SK-N-MC (cell line): ENCODE data around the gene GLYAT.

Experiments used
- DNase-seq: peaks from one replicate; pipeline ENCODE4 v3.0.0-alpha.2; 2011; ENCODE audit warnings: low read depth, low spot score
- H3K27ac ChIP-seq: fragments of 200-600 bp; sonication (generic); 2 replicates; pipeline ENCODE4 v1.5.1; 2016; ENCODE audit warnings: mixed run types
- H3K36me3 ChIP-seq: fragments of 200-600 bp; sonication (generic); 2 replicates; pipeline ENCODE4 v1.6.1; 2017; ENCODE audit warnings: antibody characterized with exemption, low read length, mixed read lengths; ENCODE audit not compliant: insufficient read depth
- H3K4me3 ChIP-seq: fragments of 200-600 bp; sonication (generic); 2 replicates; pipeline ENCODE4 v1.5.1; 2016
- H3K9ac ChIP-seq: fragments of 200-600 bp; sonication (generic); 2 replicates; pipeline ENCODE4 v1.8.0; 2017; ENCODE audit warnings: mixed run types, mixed read lengths; ENCODE audit not compliant: insufficient read length
- H3K9me3 ChIP-seq: fragments of 200-600 bp; sonication (generic); 2 replicates; pipeline ENCODE4 v1.6.1; 2017; ENCODE audit warnings: low read depth, mild to moderate bottlenecking, antibody characterized with exemption, low read length, moderate library complexity, mixed read lengths
- EZH2 ChIP-seq: fragments of 200-600 bp; sonication (generic); IDR thresholded peaks from one replicate; pipeline ENCODE4 v1.6.1; 2017; ENCODE audit warnings: antibody characterized with exemption
- FOXP2 ChIP-seq: optimal IDR thresholded peaks from 2 replicates; pipeline ENCODE3; 2011; ENCODE audit warnings: mild to moderate bottlenecking, moderate library complexity; ENCODE audit not compliant: insufficient read depth; ENCODE audit errors: extremely low read length, control extremely low read depth
- POLR2AphosphoS5 ChIP-seq: IDR thresholded peaks from 2 replicates; pipeline ENCODE4 v1.6.1; 2012; ENCODE audit warnings: mild to moderate bottlenecking, low read depth, low read length, borderline replicate concordance

The GLYAT gene

GRCh38 chr11:58762284-58763119 lies 30.8 kb upstream of the GLYAT start:
- Histone ChIP-seq H3K36me3 (no peaks in the 10 kb centered on the region), H3K27ac (no peak overlapping the region), H3K9ac (no peak overlapping the region), H3K4me3 (no peak overlapping the region), H3K9me3 (no peaks in the 10 kb centered on the region)
- DNase-seq, result no peak
- TF ChIP-seq FOXP2 (no peak), POLR2AphosphoS5 (no peak), EZH2 (no peak)

GRCh38 chr11:58757439-58757838 lies 25.7 kb upstream of the GLYAT start:
- no peak for TF ChIP-seq FOXP2
- TF ChIP-seq EZH2, result no peak
- no peak for TF ChIP-seq POLR2AphosphoS5
- DNase-seq, result no peak
- Histone ChIP-seq H3K27ac (no peak overlapping the region), H3K36me3 (no peaks in the 10 kb centered on the region), H3K9me3 (no peaks in the 10 kb centered on the region), H3K9ac (no peak overlapping the region), H3K4me3 (no peak overlapping the region)

- H3K9ac ChIP-seq, result no peak overlapping the region
- DNase-seq, result no peak
- H3K4me3 ChIP-seq, result no peak overlapping the region
- no peaks in the 10 kb centered on the region for H3K9me3 ChIP-seq
- H3K27ac ChIP-seq, result no peak overlapping the region
- no peak for TF ChIP-seq FOXP2
- no peak for TF ChIP-seq EZH2
- no peak for TF ChIP-seq POLR2AphosphoS5
- no peaks in the 10 kb centered on the region for H3K36me3 ChIP-seq
Measured at GRCh38 chr11:58745705-58746364, 14.1 kb upstream of the GLYAT start.

- no peak overlapping the region for H3K9ac ChIP-seq
- no peak for TF ChIP-seq POLR2AphosphoS5
- no peak for TF ChIP-seq FOXP2
- no peak for TF ChIP-seq EZH2
- H3K9me3 ChIP-seq, result no peaks in the 10 kb centered on the region
Measured at GRCh38 chr11:58744988-58745704, 13.4 kb upstream of the GLYAT start.

GRCh38 chr11:58742981-58743880 lies 11.5 kb upstream of the GLYAT start:
- no peaks in the 10 kb centered on the region for H3K36me3 ChIP-seq
- no peak overlapping the region for H3K9ac ChIP-seq
- H3K9me3 ChIP-seq, result no peaks in the 10 kb centered on the region
- TF ChIP-seq FOXP2, result no peak
- TF ChIP-seq EZH2, result no peak
- no peak for TF ChIP-seq POLR2AphosphoS5
- H3K27ac ChIP-seq, result no peak overlapping the region
- no peak overlapping the region for H3K4me3 ChIP-seq
- no peak for DNase-seq

More at GRCh38 chr11:58744988-58745704, 13.4 kb upstream of the GLYAT start:
- H3K36me3 ChIP-seq, result no peaks in the 10 kb centered on the region
- no peak overlapping the region for H3K27ac ChIP-seq
- no peak overlapping the region for H3K4me3 ChIP-seq
- DNase-seq, result no peak

GRCh38 chr11:58742140-58742539 lies 10.4 kb upstream of the GLYAT start:
- no peaks in the 10 kb centered on the region for H3K36me3 ChIP-seq
- no peaks in the 10 kb centered on the region for H3K9me3 ChIP-seq
- no peak overlapping the region for H3K9ac ChIP-seq
- TF ChIP-seq EZH2 (no peak), FOXP2 (no peak), POLR2AphosphoS5 (no peak)
- H3K27ac ChIP-seq, result no peak overlapping the region
- no peak for DNase-seq
- no peak overlapping the region for H3K4me3 ChIP-seq

GRCh38 chr11:58741127-58741526 lies 9.4 kb upstream of the GLYAT start:
- Histone ChIP-seq H3K9ac (no peak overlapping the region), H3K27ac (no peak overlapping the region), H3K4me3 (no peak overlapping the region), H3K9me3 (no peaks in the 10 kb centered on the region), H3K36me3 (no peaks in the 10 kb centered on the region)
- no peak for TF ChIP-seq EZH2
- TF ChIP-seq FOXP2, result no peak
- no peak for TF ChIP-seq POLR2AphosphoS5
- DNase-seq, result no peak
